SK-N-SH (cell line): ENCODE measurements around the gene C2orf49. TPM values are rescaled to one million over a fixed set of nuclear protein-coding genes. Genes with fewer than 3 reads are reported as not detected.

Experiments used
- CTCF ChIA-PET: fragments of 300-600, 350-600 bp; formaldehyde crosslinking; extraction: SDS; loops from one replicate; lab custom pipeline; 2021; lab: Yijun Ruan, JAX
- POLR2A ChIA-PET: fragments of 350-600 bp; sonication (Branson Sonifier 250); formaldehyde crosslinking; extraction: SDS; loops from one replicate; lab custom pipeline; 2020; ENCODE audit warnings: antibody characterized with exemption, inconsistent platforms; lab: Yijun Ruan, JAX
- DNase-seq: peaks from one replicate; pipeline ENCODE4 v3.0.0; 2012
- H2AFZ ChIP-seq: fragments of 200-600 bp; sonication (generic); 2 replicates; pipeline ENCODE4 v1.8.1; 2016; ENCODE audit warnings: antibody characterized with exemption, mild to moderate bottlenecking, low read depth
- H3F3A ChIP-seq: fragments of 200-600 bp; sonication (generic); replicated peaks from 2 replicates; pipeline ENCODE3; 2016; ENCODE audit warnings: antibody characterized with exemption, mild to moderate bottlenecking; ENCODE audit not compliant: insufficient read depth
- H3K27ac ChIP-seq, 2 experiments: fragments of 200-500 bp in 1 of 2; fragments of 200-600 bp in 1 of 2; sonication (Bioruptor generic) in 1 of 2; sonication (generic), shearing (Covaris generic) in 1 of 2; 2 replicates each; pipeline versions ENCODE4 v1.5.1 to v1.6.1; 2014 to 2016; ENCODE audit warnings: low read depth in 2 of 2, inconsistent platforms in 1 of 2, low read length in 1 of 2, mild to moderate bottlenecking in 1 of 2, mixed read lengths in 1 of 2
- H3K27me3 ChIP-seq: fragments of 200-600 bp; sonication (generic), shearing (Covaris generic); 2 replicates; pipeline ENCODE4 v1.6.1; 2016; ENCODE audit warnings: mixed run types; ENCODE audit not compliant: insufficient read depth
- H3K36me3 ChIP-seq, 2 experiments: fragments of 200-500 bp in 1 of 2; fragments of 200-600 bp in 1 of 2; sonication (Bioruptor generic) in 1 of 2; sonication (generic) in 1 of 2; replicated peaks in 1 of 2; 2 replicates each; pipeline versions ENCODE3 to v1.5.1; 2014 to 2016; ENCODE audit warnings: low read length in 1 of 2, mild to moderate bottlenecking in 1 of 2; ENCODE audit not compliant: insufficient read depth in 2 of 2, control insufficient read depth in 1 of 2
- H3K4me1 ChIP-seq, 2 experiments: fragments of 200-500 bp in 1 of 2; fragments of 200-600 bp in 1 of 2; sonication (Bioruptor generic) in 1 of 2; sonication (generic), shearing (Covaris generic) in 1 of 2; 2 replicates each; pipeline versions ENCODE4 v1.5.1 to v1.6.1; 2014 to 2016; ENCODE audit warnings: low read depth in 1 of 2, low read length in 1 of 2, mixed run types in 1 of 2; ENCODE audit not compliant: insufficient read depth in 2 of 2, control insufficient read depth in 1 of 2
- H3K4me2 ChIP-seq: fragments of 200-600 bp; sonication (generic), shearing (Covaris generic); 2 replicates; pipeline ENCODE4 v1.6.1; 2017; ENCODE audit warnings: mixed run types
- H3K4me3 ChIP-seq, 2 experiments: fragments of 200-500 bp in 1 of 2; fragments of 200-600 bp in 1 of 2; sonication (Bioruptor generic) in 1 of 2; sonication (generic), shearing (Covaris generic) in 1 of 2; 2 replicates each; pipeline versions ENCODE4 v1.5.1 to v1.8.1; 2014 to 2016; ENCODE audit warnings: low read depth in 2 of 2, inconsistent platforms in 1 of 2, low read length in 1 of 2, mild to moderate bottlenecking in 1 of 2, mixed read lengths in 1 of 2, moderate library complexity in 1 of 2
- H3K79me2 ChIP-seq: fragments of 200-600 bp; sonication (generic); 2 replicates; pipeline ENCODE4 v1.8.1; 2017; ENCODE audit warnings: mild to moderate bottlenecking; ENCODE audit not compliant: insufficient read depth
- H3K9ac ChIP-seq: fragments of 200-600 bp; sonication (generic); 2 replicates; pipeline ENCODE4 v1.6.1; 2017; ENCODE audit warnings: mixed run types
- H3K9me2 ChIP-seq: fragments of 200-600 bp; sonication (generic); 2 replicates; pipeline ENCODE4 v1.6.1; 2017; ENCODE audit warnings: mixed run types
- H3K9me3 ChIP-seq: fragments of 200-600 bp; sonication (generic); 2 replicates; pipeline ENCODE4 v1.6.1; 2017; ENCODE audit warnings: mixed run types, mild to moderate bottlenecking, moderate library complexity
- H4K20me1 ChIP-seq: fragments of 200-600 bp; sonication (generic); 2 replicates; pipeline ENCODE4 v1.6.1; 2017; ENCODE audit warnings: mild to moderate bottlenecking, mixed run types; ENCODE audit not compliant: insufficient read depth
- EZH2phosphoT487 ChIP-seq: fragments of 200-600 bp; sonication (generic); IDR thresholded peaks from 2 replicates; pipeline ENCODE4 v1.6.1; 2017; ENCODE audit warnings: low read depth, mixed run types, mild to moderate bottlenecking, antibody characterized with exemption, moderate library complexity, borderline replicate concordance
- MAX ChIP-seq: IDR thresholded peaks from 2 replicates; pipeline ENCODE4 v1.4.0; 2012; ENCODE audit warnings: low read depth
- MEF2A ChIP-seq: IDR thresholded peaks from 2 replicates; pipeline ENCODE4 v1.4.0; 2012; ENCODE audit warnings: low read depth, borderline replicate concordance
- MXI1 ChIP-seq: IDR thresholded peaks from 2 replicates; pipeline ENCODE4 v1.6.1; 2012; ENCODE audit warnings: mild to moderate bottlenecking, low read depth, low read length, improper control_type of control experiment
- PBX3 ChIP-seq: IDR thresholded peaks from 2 replicates; pipeline ENCODE4; 2012
- POLR2AphosphoS5 ChIP-seq: IDR thresholded peaks from 2 replicates; pipeline ENCODE4 v1.6.1; 2012; ENCODE audit warnings: low read depth, low read length
- RXRA ChIP-seq: IDR thresholded peaks from 2 replicates; pipeline ENCODE4 v1.4.0; 2012; ENCODE audit warnings: low read depth, mild to moderate bottlenecking, borderline replicate concordance
- TAF1 ChIP-seq: IDR thresholded peaks from 2 replicates; pipeline ENCODE4 v1.6.1; 2012; ENCODE audit warnings: low read depth, mild to moderate bottlenecking, low read length, moderate library complexity, borderline replicate concordance
- TCF12 ChIP-seq: IDR thresholded peaks from 2 replicates; pipeline ENCODE4 v1.4.0; 2012
- USF1 ChIP-seq: IDR thresholded peaks from 2 replicates; pipeline ENCODE4 v1.4.0; 2012; ENCODE audit warnings: low read depth, borderline replicate concordance
- WGBS: methylation state at CpG from one replicate; pipeline ENCODE4 v1.1.6; 2017; ENCODE audit warnings: low lambda C conversion rate; 5-methylcytosine and 5-hydroxymethylcytosine counted together
- polyA plus RNA-seq, 3 experiments: library from polyadenylated mRNA; depleted of rRNA; stranded (reverse); fragments of >200 nt; gene quantifications; 2 replicates each; pipeline ENCODE4 v1.2.3, GENCODE V29; 2012

The C2orf49 gene
- polyA plus RNA-seq, 1 of the 3 experiments (the other 2 are of a cell fraction): 7.6 TPM

GRCh38 chr2:105362862-105363591 lies 25.7 kb downstream of the C2orf49 start (continued):
- TF ChIP-seq EZH2phosphoT487: no peak

- ChIA-PET CTCF (interaction anchor here (0.9 to 8.6 kb wide), 6 partner anchors 14 to 180 kb away, joined by 3 to 129 read pairs (median 3); partner anchors contain the start of gene FHL2), POLR2A (no interaction called here)
- H3F3A ChIP-seq: peaks cover 8% of the 10 kb centered on the region
- H3K9me3 ChIP-seq: no peaks in the 10 kb centered on the region
- DNase-seq: no peak
- H3K4me3 ChIP-seq: no peak overlapping the region
- H3K27me3 ChIP-seq: no peaks in the 10 kb centered on the region
- H2AFZ ChIP-seq: no peak overlapping the region
- H3K4me2 ChIP-seq: no peak overlapping the region
- peaks cover 28 to 62% of the 10 kb centered on the region in 2 experiments for H3K36me3 ChIP-seq
- peaks cover 0 to under 1% of the 10 kb centered on the region in 2 experiments; a peak in 1 of 4 replicates for H3K4me1 ChIP-seq
- no peak overlapping the region for H3K27ac ChIP-seq
- no peak for TF ChIP-seq TCF12
- TF ChIP-seq USF1: no peak
- no peak for TF ChIP-seq MAX
- TF ChIP-seq MEF2A: no peak
- TF ChIP-seq MXI1: no peak
- TF ChIP-seq PBX3: no peak
- TF ChIP-seq POLR2AphosphoS5: no peak
- TF ChIP-seq RXRA: no peak
- TF ChIP-seq TAF1: no peak
- H3K9ac ChIP-seq: no peak overlapping the region
- no peaks in the 10 kb centered on the region for H4K20me1 ChIP-seq
- WGBS: 94% methylated on average over 5 of the region's 5 CpGs
- no peaks in the 10 kb centered on the region for H3K9me2 ChIP-seq
- H3K79me2 ChIP-seq: peaks cover 15% of the 10 kb centered on the region; the same call in 1 of the 2 replicates
These were observed 27.2 kb downstream of the C2orf49 start for GRCh38 chr2:105364436-105365139.

- CTCF ChIA-PET: interaction anchor here (0.9 to 8.6 kb wide), 4 partner anchors 13 to 154 kb away, joined by 3 to 129 read pairs (median 4); partner anchors contain the start of gene FHL2
- 95% methylated on average over 3 of the region's 3 CpGs for WGBS
- POLR2A ChIA-PET: no interaction called here
- no peaks in the 10 kb centered on the region for H3K9me3 ChIP-seq
- no peaks in the 10 kb centered on the region for H3K9me2 ChIP-seq
- H3K27me3 ChIP-seq: no peaks in the 10 kb centered on the region
- H2AFZ ChIP-seq: no peak overlapping the region
- TF ChIP-seq MXI1: no peak
- no peak for DNase-seq
- no peak overlapping the region for H3K4me3 ChIP-seq
- H3K4me1 ChIP-seq: peaks cover 0 to 4% of the 10 kb centered on the region in 2 experiments; a peak in 1 of 4 replicates
- H3K36me3 ChIP-seq: peaks cover 28 to 57% of the 10 kb centered on the region in 2 experiments
- no peak overlapping the region for H3K27ac ChIP-seq
- H3K4me2 ChIP-seq: no peak overlapping the region
- H3K9ac ChIP-seq: no peak overlapping the region
- H3F3A ChIP-seq: peaks cover 3% of the 10 kb centered on the region
- H4K20me1 ChIP-seq: no peaks in the 10 kb centered on the region
- peaks cover 15% of the 10 kb centered on the region; the same call in 1 of the 2 replicates for H3K79me2 ChIP-seq
These were observed 27.9 kb downstream of the C2orf49 start for GRCh38 chr2:105365206-105365605.
